GM19455 (cell line): Measurements from ENCODE around the gene ATG10.
"Not testable (repeated sequence)": the region's sequence is repeated elsewhere in the genome, so short reads cannot be mapped to it uniquely, and the experiment has no call there.

ENCODE experiments used
- ATAC-seq: cut with Tn5 transposase; IDR thresholded peaks from one replicate; pipeline ENCODE4 v1.9.1; 2021; ENCODE audit not compliant: unreplicated experiment

The ATG10 gene

DNA sequence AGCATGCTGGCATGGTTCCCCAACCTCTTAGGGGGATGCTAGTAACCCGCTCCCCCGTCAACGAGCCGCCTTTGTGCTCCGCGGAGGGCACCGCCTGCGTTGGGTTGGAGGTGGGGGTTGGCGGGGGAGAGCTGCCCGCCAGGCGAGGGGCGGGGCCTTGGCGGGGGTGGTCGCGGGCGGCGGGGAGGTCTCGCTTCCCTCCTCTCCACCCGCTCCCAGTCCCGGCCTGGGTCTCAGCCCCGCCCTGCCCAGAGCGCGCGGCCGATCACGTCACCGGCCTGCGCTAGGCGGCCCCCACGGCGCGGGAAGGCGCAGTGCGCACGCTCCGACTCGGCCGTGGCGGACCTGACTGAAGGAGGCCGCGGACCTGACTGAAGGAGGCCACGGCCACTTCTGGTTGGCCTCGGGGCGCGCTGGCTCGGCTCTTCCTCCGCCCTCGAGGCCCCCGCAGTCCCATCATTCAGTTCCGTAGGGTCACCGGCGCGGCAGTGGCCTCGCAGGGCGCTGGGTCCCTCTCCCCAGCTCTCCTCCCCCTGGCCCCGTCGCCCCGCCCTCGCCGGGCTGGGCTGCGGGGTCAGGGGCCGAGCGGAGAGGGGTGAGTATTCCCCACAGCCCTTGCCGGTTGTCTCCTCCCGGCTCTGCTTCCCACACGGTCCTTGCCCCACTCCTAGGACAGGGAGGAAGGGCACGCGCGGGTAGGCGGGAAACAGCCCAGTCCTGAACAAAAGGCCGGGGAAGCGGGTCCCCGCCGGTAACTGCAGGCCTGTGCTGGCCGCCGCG lies at the start of gene ATG10:
ATG10 (plus strand) TSS at position 312 of the 780 bp plus-strand sequence. CDS start 15,548 bp downstream, outside the sequence.
- peak; percentile 96 for ATAC-seq

DNA sequence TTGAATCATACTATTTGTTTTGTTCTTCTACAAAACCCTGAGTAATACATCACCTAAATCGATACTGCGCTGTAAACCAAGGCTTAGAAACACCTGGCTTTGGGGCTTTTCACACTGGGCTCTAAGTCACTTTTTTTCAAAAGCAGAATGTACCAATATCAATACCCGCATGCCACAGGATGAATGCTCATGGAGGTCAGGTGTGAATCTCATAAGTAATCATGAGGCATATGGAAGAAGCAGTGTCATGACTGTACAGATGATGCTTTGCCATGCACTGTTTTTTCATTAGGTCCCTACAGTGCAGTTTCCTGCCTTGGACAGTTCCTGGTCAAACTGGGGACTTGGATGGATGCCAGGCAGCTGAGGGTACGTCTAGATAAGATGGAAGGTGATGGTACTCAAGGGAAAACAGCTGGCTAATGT lies 49.0 kb upstream of the ATG10 start:
- ATAC-seq = no peak

DNA sequence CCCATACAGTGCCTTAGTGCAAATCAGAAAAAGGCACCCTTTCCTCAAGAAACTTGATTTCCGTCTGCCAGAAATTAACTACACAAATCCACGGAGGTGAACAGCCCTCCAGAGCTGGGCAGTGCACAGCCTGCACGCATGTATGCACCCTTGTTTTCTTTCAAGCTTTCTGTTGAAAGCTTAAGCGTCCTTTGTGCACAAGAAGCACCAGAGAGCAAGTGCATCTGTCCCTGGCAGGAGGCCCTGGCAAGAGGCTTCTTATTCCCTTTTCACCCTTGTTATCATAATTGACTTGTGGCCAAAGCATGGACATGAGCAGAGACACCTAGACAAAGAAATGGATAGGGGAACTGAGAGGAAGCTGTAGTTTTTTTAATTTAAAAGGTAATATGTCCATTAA lies 47.4 kb upstream of the ATG10 start:
- ATAC-seq = no peak

DNA sequence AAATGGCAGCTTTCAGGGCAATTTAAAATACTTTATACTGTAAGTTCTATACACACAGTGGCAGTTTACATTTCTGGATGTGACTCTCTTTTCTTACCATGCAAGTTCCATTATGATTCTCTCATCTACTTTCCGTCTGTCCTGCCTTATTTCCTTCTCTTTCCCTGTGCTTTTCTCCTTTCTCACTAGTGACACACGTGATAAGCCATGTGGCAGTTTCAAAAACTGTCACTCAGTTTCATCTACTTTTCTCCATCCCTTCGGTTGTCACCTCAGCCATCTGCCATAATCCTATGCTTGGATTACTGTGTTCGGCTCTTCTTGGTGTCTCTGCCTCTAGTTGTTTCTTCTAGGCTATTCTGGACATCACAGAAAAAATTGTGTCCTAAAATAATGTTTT lies 46.8 kb upstream of the ATG10 start:
- ATAC-seq = no peak

DNA sequence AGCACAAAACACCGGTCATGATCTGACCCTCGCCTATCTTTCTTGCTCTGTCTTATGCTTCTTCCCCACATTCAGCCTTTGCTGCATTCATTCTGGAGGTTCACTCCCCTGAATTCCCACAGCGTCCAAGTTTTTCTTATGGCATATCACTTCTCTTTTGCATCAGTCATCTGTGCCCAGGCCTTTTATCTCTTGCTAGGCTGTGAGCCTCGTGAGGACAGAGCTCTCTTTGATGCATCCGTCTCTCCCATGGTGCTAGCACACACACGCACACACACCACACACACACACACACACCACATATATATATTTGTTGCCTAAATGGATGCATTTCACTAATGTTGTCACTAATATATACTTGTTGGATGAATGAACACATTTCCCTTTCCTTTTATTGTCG lies 45.8 kb upstream of the ATG10 start:
- ATAC-seq = no peak

DNA sequence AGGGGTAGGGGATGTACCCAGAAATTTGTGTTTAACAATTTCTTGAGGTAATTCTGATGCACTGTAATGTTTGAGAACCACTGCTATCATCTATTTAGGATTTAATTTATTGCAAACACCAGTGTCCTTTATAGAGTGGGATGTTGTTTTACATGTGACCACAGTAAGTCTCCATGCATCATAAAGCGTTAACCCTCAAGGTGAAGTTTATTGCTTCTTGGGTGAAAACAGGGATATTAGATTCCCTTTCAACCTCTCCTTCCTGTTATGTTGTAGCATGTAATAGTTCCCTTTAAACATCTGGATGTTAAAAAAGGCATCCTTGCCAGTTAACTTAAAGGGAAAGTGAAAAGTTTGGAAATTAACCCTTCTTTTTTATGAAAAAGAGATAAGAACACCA lies 35.8 kb upstream of the ATG10 start:
- no peak for ATAC-seq

DNA sequence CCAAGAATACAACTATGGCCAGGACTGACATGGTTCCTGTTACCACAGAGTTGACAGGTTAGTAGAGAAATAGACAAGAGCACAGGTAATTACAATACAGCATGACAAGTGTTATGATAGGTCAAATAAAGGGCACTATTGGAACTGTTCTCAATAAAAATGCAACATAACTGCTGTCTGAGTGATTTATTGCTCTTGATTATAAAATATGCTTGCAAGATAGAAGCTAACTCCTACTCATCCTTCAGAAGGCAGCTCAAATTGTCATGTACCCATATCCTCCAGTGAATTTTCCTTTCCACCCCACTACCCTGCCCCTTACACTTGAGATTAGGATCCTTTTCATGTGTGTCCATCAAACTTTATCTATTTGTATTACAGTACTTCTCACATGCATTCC lies 35.1 kb upstream of the ATG10 start:
- ATAC-seq = no peak

DNA sequence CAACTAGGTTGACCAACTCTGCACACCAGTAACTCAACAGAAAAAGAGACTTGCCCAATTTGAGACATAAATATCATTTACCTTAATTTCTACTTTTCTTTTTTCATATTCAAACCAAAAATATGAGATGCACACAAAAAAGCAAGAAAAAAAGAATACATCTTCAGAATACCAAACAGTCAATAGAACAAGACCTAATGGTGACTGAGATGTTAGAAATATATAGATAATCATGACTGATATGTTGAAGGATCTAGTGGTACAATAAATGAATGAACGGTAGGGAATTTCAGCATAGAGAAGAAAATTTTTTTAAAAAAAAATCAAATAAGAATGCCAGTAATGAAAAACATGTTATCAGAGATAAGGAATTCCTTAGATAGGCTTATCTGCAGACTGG lies 29.1 kb upstream of the ATG10 start:
- no peak for ATAC-seq

DNA sequence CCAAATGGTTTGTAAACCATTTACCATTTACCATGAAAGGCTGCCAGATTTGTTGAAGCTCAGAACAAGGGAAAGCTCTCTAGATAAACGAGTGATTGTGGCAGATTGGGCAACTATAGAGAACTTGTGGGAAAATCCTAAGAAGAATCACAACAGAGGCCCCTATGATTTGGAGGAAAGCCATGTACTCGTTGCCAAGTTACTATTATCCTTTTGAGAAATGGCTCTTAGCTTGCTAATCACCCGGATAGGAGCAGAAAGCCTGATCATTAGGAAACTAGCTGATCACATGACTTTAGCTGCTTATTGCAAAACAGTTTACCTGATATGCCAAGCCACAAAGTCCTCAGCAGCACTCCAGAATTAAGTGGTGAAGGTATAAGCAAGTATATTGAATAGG lies 23.5 kb upstream of the ATG10 start:
- ATAC-seq = no peak

DNA sequence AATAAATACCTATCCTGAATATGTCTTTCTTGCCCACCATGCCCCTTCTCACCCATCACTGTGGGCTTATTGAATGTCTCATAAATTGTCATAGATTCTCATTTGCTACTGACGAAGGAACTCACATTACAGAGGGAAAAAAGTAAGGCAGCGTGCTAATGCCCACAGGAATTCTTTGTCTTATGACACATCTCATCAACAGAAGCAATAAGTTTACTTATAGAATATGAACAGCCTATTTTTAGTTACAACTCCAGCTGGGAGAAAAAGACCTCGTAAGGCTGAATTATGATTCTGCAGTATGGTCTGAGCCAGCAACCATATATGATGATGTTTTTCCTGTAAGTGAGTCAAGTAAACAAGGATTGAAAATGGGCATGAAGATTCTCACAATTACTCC lies 22.4 kb upstream of the ATG10 start:
- no peak for ATAC-seq

DNA sequence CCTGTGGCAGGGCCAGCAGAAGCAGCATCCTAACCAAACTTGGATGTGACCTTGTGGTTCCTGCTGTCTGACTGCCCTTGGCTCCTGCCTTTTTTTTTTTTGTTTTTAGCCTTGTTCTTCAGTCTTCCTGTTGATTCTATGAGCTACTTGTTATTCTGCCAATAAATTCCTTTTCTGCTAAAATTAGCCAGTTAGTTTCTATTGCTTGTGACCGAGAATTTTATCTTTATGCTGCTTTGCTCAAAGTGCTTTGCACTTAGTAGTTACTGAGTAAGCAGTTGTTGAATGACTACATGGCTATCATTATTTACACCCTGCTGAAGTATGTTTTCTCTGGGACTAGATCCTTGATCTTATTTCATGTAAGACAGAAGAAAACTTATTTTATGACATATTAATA lies 20.8 kb upstream of the ATG10 start:
- no peak for ATAC-seq

DNA sequence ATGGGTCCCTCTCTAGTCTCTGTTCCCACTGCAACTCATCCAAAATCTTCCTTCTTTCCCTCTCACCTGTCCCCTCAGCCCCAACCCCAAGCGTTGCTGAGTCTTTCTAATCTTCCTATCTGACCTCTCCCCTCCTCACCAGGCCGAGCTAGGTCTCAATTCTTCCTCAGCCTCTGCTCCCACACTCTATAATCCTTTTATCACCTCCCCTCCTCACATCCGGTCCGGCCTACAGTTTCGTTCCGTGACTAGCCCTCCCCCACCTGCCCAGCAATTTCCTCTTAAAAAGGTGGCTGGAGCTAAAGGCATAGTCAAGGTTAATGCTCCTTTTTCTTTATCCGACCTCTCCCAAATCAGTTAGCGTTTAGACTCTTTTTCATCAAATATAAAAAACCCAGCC lies 17.0 kb upstream of the ATG10 start:
- not testable (repeated sequence) for ATAC-seq

DNA sequence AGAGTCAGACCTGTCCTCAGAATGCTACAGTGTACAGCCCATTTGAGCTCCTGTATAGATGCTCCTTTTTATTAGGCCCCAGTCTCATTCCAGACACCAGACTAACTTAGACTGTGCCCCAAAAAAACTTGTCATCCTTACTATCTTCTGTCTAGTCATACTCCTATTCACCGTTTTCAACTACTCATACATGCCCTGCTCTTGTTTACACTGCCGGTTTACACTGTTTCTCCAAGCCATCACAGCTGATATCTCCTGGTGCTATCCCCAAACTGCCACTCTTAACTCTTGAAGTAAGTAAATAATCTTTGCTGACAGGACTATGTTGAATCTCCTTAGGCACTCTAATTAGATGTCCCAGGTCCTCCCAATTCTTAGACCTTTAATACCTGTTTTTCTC lies 13.7 kb upstream of the ATG10 start:
- not testable (repeated sequence) for ATAC-seq

DNA sequence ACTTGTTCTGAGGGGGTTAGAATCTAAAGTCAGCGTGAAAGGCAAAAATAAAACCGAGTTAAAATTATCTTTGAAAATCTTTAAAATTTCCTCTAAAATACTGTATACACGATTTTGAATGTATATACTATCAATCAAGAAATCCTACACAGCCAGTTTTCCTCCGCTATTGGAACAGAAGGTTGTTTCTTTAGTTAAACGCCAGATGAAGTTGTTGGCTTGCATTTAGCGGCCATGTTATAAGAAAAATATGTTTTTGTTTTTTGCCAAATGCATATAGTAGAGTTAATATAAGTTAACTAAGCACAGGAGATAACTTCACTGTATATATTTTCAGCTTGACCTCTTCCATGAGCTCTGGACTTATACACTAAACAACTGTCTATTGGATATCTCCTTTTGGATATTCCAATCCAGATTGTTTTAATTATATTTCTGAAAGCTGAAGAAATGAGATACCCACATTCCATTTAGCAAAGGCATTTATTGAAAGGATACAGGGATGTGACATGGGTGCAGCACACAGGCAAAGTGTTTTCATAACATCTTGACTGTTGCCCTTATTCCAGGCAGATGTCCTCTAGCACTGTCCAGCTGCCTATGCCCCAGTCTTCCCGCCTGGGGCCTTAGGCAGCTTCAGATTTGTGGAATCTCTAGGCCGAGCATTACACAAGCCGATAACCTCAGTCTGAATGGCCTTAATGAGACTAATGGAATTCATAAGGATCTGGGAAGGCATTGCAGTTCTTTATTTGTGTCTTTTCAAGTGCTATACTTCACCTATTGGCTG lies 10.0 kb upstream of the ATG10 start:
- ATAC-seq = no peak

DNA sequence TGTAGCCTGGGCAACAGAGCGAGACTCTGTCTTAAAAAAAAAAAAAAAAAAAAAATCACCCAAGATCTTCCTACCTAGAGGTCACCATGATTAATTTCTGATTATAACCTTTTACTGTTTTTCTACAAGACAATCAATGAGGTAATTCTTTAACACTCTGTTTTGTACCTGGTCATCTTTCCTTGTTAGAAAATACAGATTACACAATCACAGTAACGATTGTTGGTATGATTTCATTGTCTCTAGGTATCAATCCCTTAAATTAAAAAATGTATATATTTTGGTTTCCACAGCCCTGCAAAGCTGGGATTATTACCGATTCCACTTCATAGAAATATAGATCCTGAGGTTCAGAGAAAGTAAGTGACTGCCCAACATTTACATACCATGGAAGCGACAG lies 8.3 kb upstream of the ATG10 start:
- ATAC-seq = no peak

DNA sequence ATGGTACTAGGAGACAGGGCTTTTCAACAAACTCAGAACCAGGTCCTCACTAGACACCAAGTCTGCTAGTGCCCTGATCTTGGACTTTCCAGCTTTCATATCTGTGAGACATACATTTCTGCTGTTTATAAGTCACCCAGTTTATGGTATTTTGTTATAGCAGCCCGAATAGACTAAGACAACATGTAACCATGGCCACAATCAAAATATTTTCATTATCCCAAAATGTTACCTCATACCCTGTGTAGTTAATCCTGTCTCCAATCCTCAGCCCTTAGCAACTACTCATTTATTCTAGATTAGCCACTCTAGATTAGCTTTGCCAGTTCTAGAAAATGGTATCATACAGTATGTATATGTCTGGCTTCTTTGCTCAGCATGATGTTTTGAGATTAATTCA lies 6.3 kb upstream of the ATG10 start:
- no peak for ATAC-seq

DNA sequence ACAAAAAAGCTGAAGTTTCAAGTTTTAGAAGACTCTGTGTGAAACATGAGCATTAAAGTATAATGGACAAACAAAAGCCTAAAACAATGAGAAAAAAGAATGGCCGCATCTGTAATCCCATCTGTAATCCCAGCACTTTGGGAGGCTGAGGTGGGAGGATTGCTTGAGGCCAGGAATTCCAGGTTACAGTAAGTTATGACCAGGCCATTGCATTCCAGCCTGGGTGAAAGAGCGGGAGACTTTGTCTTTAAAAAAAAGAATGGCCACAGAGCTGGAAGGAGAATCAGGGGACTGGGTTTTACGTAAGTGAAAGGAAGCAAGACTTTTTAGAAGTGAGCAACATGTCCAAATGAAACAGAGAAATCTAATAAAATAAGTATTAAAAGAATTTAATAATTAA lies 2.6 kb upstream of the ATG10 start:
- no peak for ATAC-seq

DNA sequence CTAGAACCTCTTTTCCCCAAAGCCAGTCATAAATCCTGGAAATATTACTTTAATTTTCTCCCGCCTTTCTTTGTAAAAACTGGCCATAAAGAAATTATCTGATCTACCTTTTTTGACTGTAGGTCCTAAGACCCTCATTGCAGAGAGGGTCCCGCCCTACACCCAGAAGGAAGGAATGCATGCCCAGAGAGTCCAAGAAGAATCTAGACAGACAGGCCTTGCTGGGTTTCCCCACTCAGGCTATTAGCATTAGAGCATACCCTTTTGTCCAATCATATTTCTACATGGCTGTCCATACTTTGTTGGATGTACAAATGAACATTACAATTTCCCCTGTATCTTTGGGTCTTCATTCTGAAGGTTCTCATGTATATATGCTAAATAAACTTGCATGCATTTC lies 1.9 kb upstream of the ATG10 start:
- ATAC-seq = no peak

DNA sequence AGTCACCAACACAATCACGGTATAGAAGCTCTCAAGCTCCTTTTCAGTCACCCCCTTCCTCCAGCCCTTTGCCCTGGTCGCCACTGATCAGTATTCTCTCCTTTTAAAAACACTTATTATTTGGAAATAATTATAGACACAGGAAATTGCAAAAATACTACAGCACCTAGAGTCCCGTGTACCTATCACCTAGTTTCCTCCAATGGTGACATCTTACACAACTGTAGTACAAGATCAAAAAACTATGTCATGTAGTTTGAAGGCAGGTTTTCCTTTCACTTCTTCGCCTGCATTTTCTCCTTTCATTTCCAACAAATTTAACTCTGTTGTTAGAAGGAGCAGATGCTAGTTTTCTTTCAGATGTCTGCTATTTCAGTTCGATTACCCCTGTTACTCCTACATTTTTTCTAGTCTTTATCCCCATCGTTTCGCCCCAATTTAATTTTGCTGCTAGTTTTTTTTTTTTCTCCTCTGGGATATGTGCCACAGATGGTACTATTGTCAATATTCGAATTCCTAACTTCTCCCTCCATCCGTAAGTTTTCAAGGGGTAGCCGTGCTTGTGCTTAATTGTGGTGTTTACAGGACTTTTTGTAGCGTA lies 612 bp upstream of the ATG10 start:
- no peak for ATAC-seq

DNA sequence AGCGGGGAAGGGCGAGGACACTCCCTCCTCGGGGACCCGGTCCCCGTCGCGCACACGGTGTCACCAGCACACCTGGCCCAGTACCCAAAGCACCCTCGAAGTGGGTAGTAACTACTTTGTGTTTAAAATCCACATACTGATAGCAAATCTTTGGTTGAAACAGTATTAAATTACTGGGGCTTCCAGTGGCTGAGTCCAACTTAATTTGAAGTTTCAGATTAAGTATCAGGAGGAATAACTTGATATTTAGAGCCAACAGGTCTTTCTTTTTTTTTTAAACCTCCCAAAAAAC lies 615 bp downstream of the ATG10 start:
- ATAC-seq = no peak

DNA sequence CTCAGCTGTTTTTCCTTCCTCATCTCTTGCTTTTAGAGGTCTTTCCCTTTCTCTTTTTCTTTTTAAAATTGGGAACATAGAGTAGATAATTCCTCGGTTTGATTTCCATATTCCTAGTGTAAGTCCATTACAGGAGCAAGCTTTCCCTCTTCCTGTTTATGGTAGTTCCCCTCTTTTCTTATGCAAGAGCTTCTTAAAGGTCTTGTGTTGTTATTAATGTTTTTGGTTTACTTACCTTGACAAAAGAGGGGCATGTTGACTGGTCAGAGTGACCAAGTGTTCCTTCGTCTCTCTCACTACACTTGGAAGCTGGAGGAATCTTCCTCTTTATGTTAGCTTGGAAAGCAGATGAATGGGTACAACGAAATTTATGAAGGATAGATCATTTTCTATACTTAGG lies 8.3 kb downstream of the ATG10 start:
- no peak for ATAC-seq

DNA sequence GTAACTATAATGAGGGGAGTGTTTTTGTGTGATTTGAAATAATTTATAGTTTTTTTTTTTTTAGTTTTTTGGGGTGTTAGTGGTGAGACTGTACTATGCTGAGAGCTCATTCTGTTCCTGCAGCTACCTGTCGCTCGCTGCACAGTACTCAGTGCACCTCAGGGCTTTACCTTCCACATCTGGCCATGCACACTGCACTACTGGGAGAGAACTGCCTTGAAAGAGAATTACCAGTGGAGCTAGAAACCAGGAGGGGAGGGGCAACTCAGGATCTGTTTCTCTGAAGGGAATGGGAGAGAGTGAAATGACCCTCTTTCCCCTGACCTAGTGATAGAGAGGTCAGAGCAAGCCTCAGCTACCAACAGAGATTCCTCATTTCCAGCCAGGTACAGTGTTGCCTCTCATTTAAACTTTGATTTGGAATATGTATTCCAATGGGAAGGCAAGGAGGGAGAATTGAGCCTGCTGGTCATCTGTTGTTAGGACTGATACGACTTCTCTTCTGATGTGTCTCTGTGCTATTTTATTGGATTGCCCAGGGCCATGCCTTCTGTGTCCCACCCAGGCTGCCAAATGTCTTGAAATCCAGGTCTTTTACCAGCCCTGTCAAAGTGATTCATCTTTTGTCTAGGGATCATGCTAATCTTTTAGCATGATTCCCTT lies 8.9 kb downstream of the ATG10 start:
- no peak for ATAC-seq
